Mucosa of descending colon (tissue), 3 donors: ENCODE results near the gene CALB2. TPM values are rescaled to one million over a fixed set of nuclear protein-coding genes. Genes with fewer than 3 reads are reported as not detected.

Experiments used
- ATAC-seq: fragments of 200-7000 bp; cut with Tn5 transposase; one replicate; pipeline ENCODE4 v1.9.1; 2020; ENCODE audit warnings: mild to moderate bottlenecking, moderate library complexity
- DNase-seq, 3 donors: peaks; one replicate each; pipeline ENCODE4 v3.0.0-alpha.2; 2020
- H3K36me3 ChIP-seq: fragments of 200-600 bp; one replicate; pipeline ENCODE4 v1.8.0; 2021; ENCODE audit warnings: low read depth, mild to moderate bottlenecking
- H3K4me1 ChIP-seq: fragments of 200-600 bp; one replicate; pipeline ENCODE4 v1.8.0; 2021; ENCODE audit warnings: low read depth, mild to moderate bottlenecking
- H3K4me3 ChIP-seq: fragments of 200-600 bp; one replicate; pipeline ENCODE4 v1.8.0; 2021; ENCODE audit warnings: mild to moderate bottlenecking
- H3K9me3 ChIP-seq: fragments of 200-600 bp; one replicate; pipeline ENCODE4 v1.8.0; 2021; ENCODE audit warnings: mild to moderate bottlenecking
- CTCF ChIP-seq: fragments of 200-600 bp; IDR thresholded peaks from one replicate; pipeline ENCODE4 v1.8.0; 2022; ENCODE audit warnings: antibody characterized with exemption, mild to moderate bottlenecking
- intact Hi-C, 2 donors: fragments of 100-400 bp; cut with DNase I in 1 of 2; cut with micrococcal nuclease in 1 of 2; formaldehyde crosslinking; loops; one replicate each; pipeline versions ENCODE4 v1.11.0 to v1.11.1; 2022; cut with DNase I, micrococcal nuclease
- total RNA-seq, 3 donors: library from RNA; stranded (reverse); fragmentation: NEBNext Ultra II Directional in 2 of 3; extraction: Animal tissue kit (Norgen Biotek cat#: 25700) in 2 of 3; gene quantifications; one replicate each; pipeline versions ENCODE4 v1.2.1 to v1.2.4, GENCODE V29; 2021 to 2023
- donor health status: DM: no; HTN: no; CAD: no; lungs with moderate emphysema.
- donor health status: DM: no; HTN: no; CAD: no.
- donor health status: DM: no; HTN: yes; CAD: no.

Gene CALB2
- total RNA-seq, 3 donors from 2014 or later, result 1.2 to 9.5 (median 4.2) TPM

- no peak overlapping the region for H3K4me3 ChIP-seq
- peaks cover 7% of the 10 kb centered on the region for H3K4me1 ChIP-seq
- intact Hi-C loops, result no loop called here
- ATAC-seq, result peak; percentile 15
- DNase-seq, result no peak
- no peak for TF ChIP-seq CTCF
- H3K36me3 ChIP-seq, result no peaks in the 10 kb centered on the region
- no peaks in the 10 kb centered on the region for H3K9me3 ChIP-seq
These were observed 1.9 kb downstream of the CALB2 start for GRCh38 chr16:71360378-71360777.

DNA sequence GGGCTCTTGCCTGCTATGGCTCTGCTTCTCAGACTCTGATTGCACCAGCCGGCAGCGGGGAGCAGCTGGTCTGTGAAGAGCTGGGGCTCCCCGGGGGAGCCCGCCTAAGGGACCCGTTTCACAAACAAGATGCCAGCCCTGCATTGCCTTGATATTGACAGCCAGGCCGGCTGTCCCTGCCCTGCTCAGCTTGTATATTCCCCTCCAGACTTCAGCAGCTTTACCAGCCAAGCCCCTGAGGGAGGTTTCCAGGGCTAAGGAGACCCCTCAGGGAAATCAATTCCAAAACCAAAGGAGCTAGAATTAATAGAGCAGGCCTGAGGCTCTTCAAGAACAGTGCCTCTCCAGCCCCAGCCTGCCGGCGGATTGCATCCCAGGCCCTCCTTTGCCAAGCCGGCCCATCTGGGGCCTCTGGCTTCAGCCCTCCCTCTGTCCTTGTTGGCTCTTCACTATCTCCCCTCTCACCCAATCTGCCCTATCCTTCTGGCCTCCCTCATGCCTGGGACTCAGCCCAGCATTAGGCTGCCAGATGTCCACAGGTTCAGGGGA lies 5.7 kb downstream of the CALB2 start:
- Histone ChIP-seq H3K4me1 (no peaks in the 10 kb centered on the region), H3K9me3 (no peaks in the 10 kb centered on the region), H3K36me3 (no peaks in the 10 kb centered on the region), H3K4me3 (no peak overlapping the region)
- no peak for TF ChIP-seq CTCF
- no peak for ATAC-seq
- no peak for DNase-seq
- intact Hi-C loops, result no loop called here

- Histone ChIP-seq H3K36me3 (no peaks in the 10 kb centered on the region), H3K9me3 (no peaks in the 10 kb centered on the region), H3K4me1 (no peaks in the 10 kb centered on the region), H3K4me3 (no peak overlapping the region)
- ATAC-seq, result no peak
- TF ChIP-seq CTCF, result no peak
- DNase-seq, result no peak
- intact Hi-C loops, result no loop called here
These were observed 6.5 kb downstream of the CALB2 start for GRCh38 chr16:71365021-71365420.

- peak; percentile 63 for ATAC-seq
- no peaks in the 10 kb centered on the region for H3K9me3 ChIP-seq
- no peaks in the 10 kb centered on the region for H3K36me3 ChIP-seq
- H3K4me1 ChIP-seq, result no peaks in the 10 kb centered on the region
- TF ChIP-seq CTCF, result peak; percentile 13
- DNase-seq, result peak in 2 of 3 donors; percentile 52 to 54
- no peak overlapping the region for H3K4me3 ChIP-seq
- intact Hi-C loops, result no loop called here
These were observed 8.9 kb downstream of the CALB2 start for GRCh38 chr16:71367241-71367976.

DNA sequence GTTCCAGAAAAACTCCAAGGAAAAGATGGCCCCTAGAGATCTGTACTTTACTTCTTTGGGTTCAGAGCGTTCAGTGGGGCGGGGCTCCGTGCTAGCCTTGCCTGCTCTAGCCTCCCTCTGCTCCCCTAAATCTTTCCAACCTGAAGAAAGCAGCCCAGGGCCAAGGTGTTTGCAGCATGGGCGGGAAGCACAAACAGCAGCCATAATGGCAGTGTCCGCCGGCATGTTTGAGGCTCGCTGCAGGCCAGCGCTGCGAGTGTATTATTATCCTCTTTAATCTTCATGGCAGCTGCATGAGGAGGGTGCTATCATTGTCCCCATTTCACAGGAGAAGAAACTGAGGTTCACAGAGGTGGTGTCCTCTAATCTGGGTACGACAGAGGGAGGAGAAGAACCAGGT lies 10.4 kb downstream of the CALB2 start:
- no peak overlapping the region for H3K4me3 ChIP-seq
- ATAC-seq (no peak), DNase-seq (no peak)
- H3K36me3 ChIP-seq, result no peaks in the 10 kb centered on the region
- intact Hi-C loops, result no loop called here
- TF ChIP-seq CTCF, result no peak
- H3K4me1 ChIP-seq, result no peaks in the 10 kb centered on the region
- H3K9me3 ChIP-seq, result no peaks in the 10 kb centered on the region
